ENCODE data around the gene MAMSTR.

GRCh38 chr19:48713041-48713863, 6.3 kb downstream of the MAMSTR start:
- TF ChIP-seq, protein P1, sequence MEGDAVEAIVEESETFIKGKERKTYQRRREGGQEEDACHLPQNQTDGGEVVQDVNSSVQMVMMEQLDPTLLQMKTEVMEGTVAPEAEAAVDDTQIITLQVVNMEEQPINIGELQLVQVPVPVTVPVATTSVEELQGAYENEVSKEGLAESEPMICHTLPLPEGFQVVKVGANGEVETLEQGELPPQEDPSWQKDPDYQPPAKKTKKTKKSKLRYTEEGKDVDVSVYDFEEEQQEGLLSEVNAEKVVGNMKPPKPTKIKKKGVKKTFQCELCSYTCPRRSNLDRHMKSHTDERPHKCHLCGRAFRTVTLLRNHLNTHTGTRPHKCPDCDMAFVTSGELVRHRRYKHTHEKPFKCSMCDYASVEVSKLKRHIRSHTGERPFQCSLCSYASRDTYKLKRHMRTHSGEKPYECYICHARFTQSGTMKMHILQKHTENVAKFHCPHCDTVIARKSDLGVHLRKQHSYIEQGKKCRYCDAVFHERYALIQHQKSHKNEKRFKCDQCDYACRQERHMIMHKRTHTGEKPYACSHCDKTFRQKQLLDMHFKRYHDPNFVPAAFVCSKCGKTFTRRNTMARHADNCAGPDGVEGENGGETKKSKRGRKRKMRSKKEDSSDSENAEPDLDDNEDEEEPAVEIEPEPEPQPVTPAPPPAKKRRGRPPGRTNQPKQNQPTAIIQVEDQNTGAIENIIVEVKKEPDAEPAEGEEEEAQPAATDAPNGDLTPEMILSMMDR (IDR thresholded peaks at IDR 0.05; ENCODE audit: low read depth, low read length, poor library complexity, severe bottlenecking) = no peak
- no peak for TF ChIP-seq EZH2phosphoT487 (IDR thresholded peaks at IDR 0.05; ENCODE audit: borderline replicate concordance, low read length)

All from DOHH2 (cell line).